Right lung (tissue), 10 donors: ENCODE measurements around the gene GAS6. TPM values are rescaled to one million over a fixed set of nuclear protein-coding genes. Genes with fewer than 3 reads are reported as not detected.
"Not testable (repeated sequence)": the region's sequence is repeated elsewhere in the genome, so short reads cannot be mapped to it uniquely, and the experiment has no call there.

Source experiments
- DNase-seq, 2 donors: peaks; one replicate each; pipeline ENCODE4 v3.0.0-alpha.2; 2013
- long read RNA-seq, 8 donors: transcript quantifications; one replicate each; lab custom pipeline, GENCODE V29; 2026
- polyA plus RNA-seq, 5 donors: library from polyadenylated mRNA; unstranded; fragments of 120-200 nt; gene quantifications; one replicate each; pipeline versions ENCODE4 v1.2.1 to v1.2.3, GENCODE V29; 2013; ENCODE audit warnings: inconsistent platforms in 1 of 5, low replicate concordance in 1 of 5; ENCODE audit not compliant: insufficient read length in 5 of 5, insufficient read depth in 1 of 5

Gene GAS6
- 10 to 100 TPM; 20.7 to 44.3 (median 30.2) TPM for polyA plus RNA-seq
- long read RNA-seq, donor 1, transcript GAS6-204 (1 exons, 2,646 nt): minor isoform, 10 of 25 reads
- long read RNA-seq, donor 1, transcript GAS6-201 (15 exons, 2,490 nt): major isoform, 15 of 25 reads
- long read RNA-seq, donor 1, partial matches to known transcripts: 0 of 25 reads
- long read RNA-seq, donor 1, other reads (novel, unspliced or antisense): 0 of 25 reads
- long read RNA-seq, donor 2, transcript GAS6-204 (1 exons, 2,646 nt): major isoform, 5 of 8 reads
- long read RNA-seq, donor 2, partial matches to known transcripts: 0 of 8 reads
- long read RNA-seq, donor 2, other reads (novel, unspliced or antisense): 0 of 8 reads
- long read RNA-seq, donor 3, transcript GAS6-204 (1 exons, 2,646 nt): major isoform, 21 of 29 reads
- long read RNA-seq, donor 3, transcript GAS6-201 (15 exons, 2,490 nt): minor isoform, 6 of 29 reads
- long read RNA-seq, donor 3, partial matches to known transcripts: 0 of 29 reads
- long read RNA-seq, donor 3, other reads (novel, unspliced or antisense): 0 of 29 reads
- long read RNA-seq, donor 4, transcript GAS6-201 (15 exons, 2,490 nt): major isoform, 8 of 16 reads
- long read RNA-seq, donor 4, transcript GAS6-204 (1 exons, 2,646 nt): major isoform, 8 of 16 reads
- long read RNA-seq, donor 4, partial matches to known transcripts: 0 of 16 reads
- long read RNA-seq, donor 4, other reads (novel, unspliced or antisense): 0 of 16 reads
- long read RNA-seq, donor 5, transcript GAS6-201 (15 exons, 2,490 nt): minor isoform, 7 of 19 reads
- long read RNA-seq, donor 5, transcript GAS6-204 (1 exons, 2,646 nt): major isoform, 12 of 19 reads
- long read RNA-seq, donor 5, partial matches to known transcripts: 0 of 19 reads
- long read RNA-seq, donor 5, other reads (novel, unspliced or antisense): 0 of 19 reads
- long read RNA-seq, donor 6, transcript GAS6-201 (15 exons, 2,490 nt): minor isoform, 17 of 36 reads
- long read RNA-seq, donor 6, transcript GAS6-204 (1 exons, 2,646 nt): major isoform, 18 of 36 reads
- long read RNA-seq, donor 6, partial matches to known transcripts: 0 of 36 reads
- long read RNA-seq, donor 6, other reads (novel, unspliced or antisense): 0 of 36 reads
- long read RNA-seq, donor 7, transcript GAS6-201 (15 exons, 2,490 nt): major isoform, 11 of 13 reads
- long read RNA-seq, donor 7, partial matches to known transcripts: 0 of 13 reads
- long read RNA-seq, donor 7, other reads (novel, unspliced or antisense): 0 of 13 reads
- long read RNA-seq, donor 8, transcript GAS6-204 (1 exons, 2,646 nt): major isoform, 6 of 10 reads
- long read RNA-seq, donor 8, partial matches to known transcripts: 0 of 10 reads
- long read RNA-seq, donor 8, other reads (novel, unspliced or antisense): 0 of 10 reads

- DNase-seq: no peak
Observed at GRCh38 chr13:113863524-113864272, at the start of gene GAS6. GAS6 (minus strand) TSS chr13:113864076; CDS start chr13:113863920, 156 bp downstream.

- not testable (repeated sequence) for DNase-seq
Observed at GRCh38 chr13:113913408-113913807, 49.5 kb upstream of the GAS6 start.

GRCh38 chr13:113912596-113912995 lies 48.7 kb upstream of the GAS6 start:
- no peak for DNase-seq

- DNase-seq: no peak
Observed at GRCh38 chr13:113907635-113908617, 44.0 kb upstream of the GAS6 start.

- no peak for DNase-seq
Observed at GRCh38 chr13:113906571-113906970, 42.7 kb upstream of the GAS6 start.

- DNase-seq: no peak
Observed at GRCh38 chr13:113905942-113906341, 42.1 kb upstream of the GAS6 start.

- no peak for DNase-seq
Observed at GRCh38 chr13:113905018-113905417, 41.1 kb upstream of the GAS6 start.

GRCh38 chr13:113904411-113904810 lies 40.5 kb upstream of the GAS6 start:
- no peak for DNase-seq

GRCh38 chr13:113903912-113904311 lies 40.0 kb upstream of the GAS6 start:
- no peak for DNase-seq

GRCh38 chr13:113902986-113903775 lies 39.3 kb upstream of the GAS6 start:
- no peak for DNase-seq

GRCh38 chr13:113902481-113902880 lies 38.6 kb upstream of the GAS6 start:
- no peak for DNase-seq

GRCh38 chr13:113901642-113902041 lies 37.8 kb upstream of the GAS6 start:
- DNase-seq: no peak

GRCh38 chr13:113901231-113901630 lies 37.4 kb upstream of the GAS6 start:
- no peak for DNase-seq

- DNase-seq: no peak
Observed at GRCh38 chr13:113900646-113901045, 36.8 kb upstream of the GAS6 start.

GRCh38 chr13:113898391-113898790 lies 34.5 kb upstream of the GAS6 start:
- no peak for DNase-seq

GRCh38 chr13:113897966-113898365 lies 34.1 kb upstream of the GAS6 start:
- DNase-seq: no peak

GRCh38 chr13:113897161-113897560 lies 33.3 kb upstream of the GAS6 start:
- DNase-seq: no peak

- DNase-seq: no peak
Observed at GRCh38 chr13:113895436-113895835, 31.6 kb upstream of the GAS6 start.
